Neural cell (in vitro differentiated cells): ENCODE results near the gene INO80C. TPM values are rescaled to one million over a fixed set of nuclear protein-coding genes. Genes with fewer than 3 reads are reported as not detected.

ENCODE experiments used
- H2AFZ ChIP-seq: fragments of 200-600, 300-800 bp; sonication (generic), shearing (Covaris generic); 2 replicates; pipeline ENCODE4 v1.6.0; 2014; ENCODE audit warnings: low read depth, mild to moderate bottlenecking, antibody characterized with exemption, low read length, moderate library complexity
- H3F3A ChIP-seq: fragments of 200-600 bp; shearing (Covaris generic); 2 replicates; pipeline ENCODE4 v1.6.1; 2016; ENCODE audit warnings: mild to moderate bottlenecking, moderate library complexity, mixed read lengths, antibody characterized with exemption, low read length; ENCODE audit not compliant: insufficient read depth, poor library complexity, severe bottlenecking
- H3K27ac ChIP-seq: fragments of 200-600, 300-800 bp; sonication (generic), shearing (Covaris generic); 2 replicates; pipeline ENCODE4 v1.5.1; 2014; ENCODE audit warnings: mild to moderate bottlenecking, low read length, moderate library complexity
- H3K27me3 ChIP-seq: fragments of 300-800, 200-600 bp; sonication (generic), shearing (Covaris generic); 2 replicates; pipeline ENCODE4 v1.6.0; 2014; ENCODE audit warnings: mild to moderate bottlenecking, low read depth, low read length, moderate library complexity; ENCODE audit not compliant: insufficient read depth
- H3K36me3 ChIP-seq: fragments of 300-800, 200-600 bp; sonication (generic), shearing (Covaris generic); 2 replicates; pipeline ENCODE4 v1.5.1; 2014; ENCODE audit warnings: mild to moderate bottlenecking, antibody characterized with exemption, low read length, moderate library complexity; ENCODE audit not compliant: insufficient read depth
- H3K4me2 ChIP-seq: fragments of 300-800, 200-600 bp; sonication (generic), shearing (Covaris generic); 2 replicates; pipeline ENCODE4 v1.6.0; 2014; ENCODE audit warnings: mild to moderate bottlenecking, low read length
- H3K4me3 ChIP-seq: fragments of 300-800, 200-600 bp; sonication (generic), shearing (Covaris generic); 2 replicates; pipeline ENCODE4 v1.5.1; 2014; ENCODE audit warnings: mild to moderate bottlenecking, low read length, moderate library complexity
- H3K79me2 ChIP-seq: fragments of 200-600 bp; shearing (Covaris generic); replicated peaks from 2 replicates; pipeline ENCODE4 v1.6.0; 2014; ENCODE audit warnings: mild to moderate bottlenecking, low read length, moderate library complexity; ENCODE audit not compliant: insufficient read depth
- H3K9ac ChIP-seq: fragments of 300-800, 200-600 bp; sonication (generic), shearing (Covaris generic); 2 replicates; pipeline ENCODE4 v1.6.1; 2016; ENCODE audit warnings: mild to moderate bottlenecking, low read length, mixed read lengths
- H3K9me2 ChIP-seq: fragments of 200-600 bp; shearing (Covaris generic); 2 replicates; pipeline ENCODE4 v1.6.1; 2016; ENCODE audit warnings: mild to moderate bottlenecking, low read length, mixed read lengths; ENCODE audit not compliant: insufficient read depth
- H3K9me3 ChIP-seq: fragments of 200-600, 300-800 bp; sonication (generic), shearing (Covaris generic); 2 replicates; pipeline ENCODE4 v1.6.1; 2016; ENCODE audit warnings: mild to moderate bottlenecking, mixed run types, low read length, moderate library complexity, mixed read lengths
- H4K20me1 ChIP-seq: fragments of 200-600 bp; shearing (Covaris generic); 2 replicates; pipeline ENCODE4 v1.6.1; 2016; ENCODE audit warnings: mild to moderate bottlenecking, mixed run types; ENCODE audit not compliant: insufficient read depth
- EP300 ChIP-seq: fragments of 450-650 bp; conservative IDR thresholded peaks from 2 replicates; pipeline ENCODE4 v1.6.1; 2014; ENCODE audit warnings: antibody characterized with exemption, mild to moderate bottlenecking, moderate library complexity; ENCODE audit not compliant: poor library complexity, severe bottlenecking
- EZH2 ChIP-seq: fragments of 200-600, 300-800 bp; shearing (Covaris generic), sonication (generic); IDR thresholded peaks from 2 replicates; pipeline ENCODE4 v1.6.1; 2014; ENCODE audit warnings: antibody characterized with exemption, low read length, borderline replicate concordance, mild to moderate bottlenecking; ENCODE audit not compliant: insufficient read depth, poor library complexity, severe bottlenecking
- MXI1 ChIP-seq: fragments of 450-650 bp; conservative IDR thresholded peaks from 2 replicates; pipeline ENCODE4 v1.6.1; 2014; ENCODE audit warnings: antibody characterized with exemption, mild to moderate bottlenecking; ENCODE audit not compliant: poor library complexity, severe bottlenecking
- POLR2AphosphoS5 ChIP-seq: IDR thresholded peaks from 2 replicates; pipeline ENCODE4 v1.6.1; 2012
- RAD21 ChIP-seq: fragments of 450-650 bp; conservative IDR thresholded peaks from 2 replicates; pipeline ENCODE4 v1.6.1; 2014; ENCODE audit warnings: antibody characterized with exemption, mild to moderate bottlenecking, moderate library complexity
- SMC3 ChIP-seq: fragments of 450-650 bp; conservative IDR thresholded peaks from 2 replicates; pipeline ENCODE4 v1.6.1; 2014; ENCODE audit warnings: antibody characterized with exemption, mild to moderate bottlenecking, moderate library complexity; ENCODE audit not compliant: poor library complexity
- TAF1 ChIP-seq: IDR thresholded peaks from 2 replicates; pipeline ENCODE4 v1.6.1; 2012; ENCODE audit warnings: low read depth
- polyA plus RNA-seq: library from polyadenylated mRNA; depleted of rRNA; stranded (reverse); fragments of >200 nt; gene quantifications from 2 replicates; pipeline ENCODE4 v1.2.3, GENCODE V29; 2014
- TF ChIP-seq, protein P1 (sequence below): IDR thresholded peaks from 2 replicates; pipeline ENCODE4 v1.6.1; 2012; ENCODE audit warnings: borderline replicate concordance
- TF ChIP-seq, protein P2 (sequence below): fragments of 450-650 bp; IDR thresholded peaks from 2 replicates; pipeline ENCODE4 v1.5.1; 2014; ENCODE audit warnings: antibody characterized with exemption, mild to moderate bottlenecking, moderate library complexity; ENCODE audit not compliant: poor library complexity, severe bottlenecking

The INO80C gene
- polyA plus RNA-seq, 1 donor from 2014 or later = 30.5 TPM

DNA sequence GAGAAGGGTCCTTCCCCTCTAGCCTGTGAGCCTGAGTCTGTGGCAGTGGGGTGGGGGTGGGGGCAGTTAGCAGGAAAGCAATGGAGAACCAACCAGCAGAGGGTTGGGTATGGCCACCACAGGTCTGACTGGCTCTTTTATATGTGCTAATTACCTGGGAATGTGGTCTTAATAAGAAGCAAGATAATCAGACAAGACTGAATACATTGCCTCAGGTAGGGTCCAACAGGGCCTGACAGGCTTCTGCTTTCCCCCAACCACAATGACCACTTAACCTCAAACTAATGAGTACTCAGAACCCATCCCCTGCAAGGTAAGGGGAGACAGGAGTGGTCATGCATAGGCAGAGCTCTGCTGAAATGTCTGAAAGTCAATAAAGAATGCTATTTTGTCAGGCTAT, 44.6 kb upstream of the INO80C start:
- Histone ChIP-seq H3K27ac (no peak overlapping the region), H3K4me3 (no peak overlapping the region), H3K4me2 (no peak overlapping the region), H3K27me3 (no peaks in the 10 kb centered on the region), H3F3A (no peaks in the 10 kb centered on the region), H3K79me2 (no peaks in the 10 kb centered on the region), H3K9me3 (peaks cover 3% of the 10 kb centered on the region), H3K9ac (no peak overlapping the region), H3K9me2 (no peaks in the 10 kb centered on the region), H3K36me3 (no peaks in the 10 kb centered on the region), H2AFZ (no peak overlapping the region), H4K20me1 (no peaks in the 10 kb centered on the region)
- TF ChIP-seq TAF1 = no peak
- TF ChIP-seq POLR2AphosphoS5 = no peak
- TF ChIP-seq, protein P1, sequence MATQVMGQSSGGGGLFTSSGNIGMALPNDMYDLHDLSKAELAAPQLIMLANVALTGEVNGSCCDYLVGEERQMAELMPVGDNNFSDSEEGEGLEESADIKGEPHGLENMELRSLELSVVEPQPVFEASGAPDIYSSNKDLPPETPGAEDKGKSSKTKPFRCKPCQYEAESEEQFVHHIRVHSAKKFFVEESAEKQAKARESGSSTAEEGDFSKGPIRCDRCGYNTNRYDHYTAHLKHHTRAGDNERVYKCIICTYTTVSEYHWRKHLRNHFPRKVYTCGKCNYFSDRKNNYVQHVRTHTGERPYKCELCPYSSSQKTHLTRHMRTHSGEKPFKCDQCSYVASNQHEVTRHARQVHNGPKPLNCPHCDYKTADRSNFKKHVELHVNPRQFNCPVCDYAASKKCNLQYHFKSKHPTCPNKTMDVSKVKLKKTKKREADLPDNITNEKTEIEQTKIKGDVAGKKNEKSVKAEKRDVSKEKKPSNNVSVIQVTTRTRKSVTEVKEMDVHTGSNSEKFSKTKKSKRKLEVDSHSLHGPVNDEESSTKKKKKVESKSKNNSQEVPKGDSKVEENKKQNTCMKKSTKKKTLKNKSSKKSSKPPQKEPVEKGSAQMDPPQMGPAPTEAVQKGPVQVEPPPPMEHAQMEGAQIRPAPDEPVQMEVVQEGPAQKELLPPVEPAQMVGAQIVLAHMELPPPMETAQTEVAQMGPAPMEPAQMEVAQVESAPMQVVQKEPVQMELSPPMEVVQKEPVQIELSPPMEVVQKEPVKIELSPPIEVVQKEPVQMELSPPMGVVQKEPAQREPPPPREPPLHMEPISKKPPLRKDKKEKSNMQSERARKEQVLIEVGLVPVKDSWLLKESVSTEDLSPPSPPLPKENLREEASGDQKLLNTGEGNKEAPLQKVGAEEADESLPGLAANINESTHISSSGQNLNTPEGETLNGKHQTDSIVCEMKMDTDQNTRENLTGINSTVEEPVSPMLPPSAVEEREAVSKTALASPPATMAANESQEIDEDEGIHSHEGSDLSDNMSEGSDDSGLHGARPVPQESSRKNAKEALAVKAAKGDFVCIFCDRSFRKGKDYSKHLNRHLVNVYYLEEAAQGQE = no peak
- TF ChIP-seq EZH2 = no peak
- TF ChIP-seq, protein P2, sequence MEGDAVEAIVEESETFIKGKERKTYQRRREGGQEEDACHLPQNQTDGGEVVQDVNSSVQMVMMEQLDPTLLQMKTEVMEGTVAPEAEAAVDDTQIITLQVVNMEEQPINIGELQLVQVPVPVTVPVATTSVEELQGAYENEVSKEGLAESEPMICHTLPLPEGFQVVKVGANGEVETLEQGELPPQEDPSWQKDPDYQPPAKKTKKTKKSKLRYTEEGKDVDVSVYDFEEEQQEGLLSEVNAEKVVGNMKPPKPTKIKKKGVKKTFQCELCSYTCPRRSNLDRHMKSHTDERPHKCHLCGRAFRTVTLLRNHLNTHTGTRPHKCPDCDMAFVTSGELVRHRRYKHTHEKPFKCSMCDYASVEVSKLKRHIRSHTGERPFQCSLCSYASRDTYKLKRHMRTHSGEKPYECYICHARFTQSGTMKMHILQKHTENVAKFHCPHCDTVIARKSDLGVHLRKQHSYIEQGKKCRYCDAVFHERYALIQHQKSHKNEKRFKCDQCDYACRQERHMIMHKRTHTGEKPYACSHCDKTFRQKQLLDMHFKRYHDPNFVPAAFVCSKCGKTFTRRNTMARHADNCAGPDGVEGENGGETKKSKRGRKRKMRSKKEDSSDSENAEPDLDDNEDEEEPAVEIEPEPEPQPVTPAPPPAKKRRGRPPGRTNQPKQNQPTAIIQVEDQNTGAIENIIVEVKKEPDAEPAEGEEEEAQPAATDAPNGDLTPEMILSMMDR = no peak

- Histone ChIP-seq H3F3A (no peaks in the 10 kb centered on the region), H4K20me1 (no peaks in the 10 kb centered on the region), H3K36me3 (no peaks in the 10 kb centered on the region), H3K27me3 (no peaks in the 10 kb centered on the region), H3K79me2 (no peaks in the 10 kb centered on the region), H3K9me3 (no peaks in the 10 kb centered on the region), H3K9me2 (no peaks in the 10 kb centered on the region), H3K27ac (no peak overlapping the region), H3K4me2 (no peak overlapping the region), H2AFZ (no peak overlapping the region), H3K4me3 (no peak overlapping the region), H3K9ac (no peak overlapping the region)
- TF ChIP-seq, protein P2 = no peak
- TF ChIP-seq SMC3 (no peak), MXI1 (no peak), POLR2AphosphoS5 (no peak), EZH2 (no peak), TAF1 (no peak), EP300 (no peak), RAD21 (no peak)
- TF ChIP-seq, protein P1 = no peak
These were observed 37.5 kb upstream of the INO80C start for GRCh38 chr18:35535297-35535696.
